NCI-H2081 treated with DMSO at 0.1 percent for 48 hours (cell line): Measurements from ENCODE around the gene CPT1B.
"Not testable (repeated sequence)": the region's sequence is repeated elsewhere in the genome, so short reads cannot be mapped to it uniquely, and the experiment has no call there.

Experiments
- DNase-seq: peaks from one replicate; lab custom pipeline; 2025; lab: John Stamatoyannopoulos, UW

Gene CPT1B

GRCh38 chr22:50545522-50546325 is 32.5 kb downstream of the CPT1B start, which contains the start of gene KLHDC7B:
TSS of gene KLHDC7B (plus strand) at chr22:50545899. CDS start at chr22:50546244, 345 bp downstream.
- DNase-seq = no peak

- DNase-seq = no peak
These were observed 33.4 kb downstream of the CPT1B start for GRCh38 chr22:50544746-50545253.

GRCh38 chr22:50544078-50544745 is 34.0 kb downstream of the CPT1B start:
- no peak for DNase-seq

- DNase-seq = no peak
These were observed 35.8 kb downstream of the CPT1B start for GRCh38 chr22:50542416-50542927.

- not testable (repeated sequence) for DNase-seq
These were observed 36.6 kb downstream of the CPT1B start for GRCh38 chr22:50541667-50542026.

GRCh38 chr22:50540381-50540780 is 37.8 kb downstream of the CPT1B start:
- no peak for DNase-seq

- DNase-seq = no peak
These were observed 40.5 kb downstream of the CPT1B start for GRCh38 chr22:50537765-50538164.

- no peak for DNase-seq
These were observed 42.0 kb downstream of the CPT1B start for GRCh38 chr22:50536226-50536625.

GRCh38 chr22:50535113-50535512 is 43.1 kb downstream of the CPT1B start:
- DNase-seq = no peak

- not testable (repeated sequence) for DNase-seq
These were observed 44.1 kb downstream of the CPT1B start for GRCh38 chr22:50533856-50534711.

GRCh38 chr22:50532824-50533796 is 45.1 kb downstream of the CPT1B start:
- no peak for DNase-seq

GRCh38 chr22:50531962-50532674 is 46.1 kb downstream of the CPT1B start:
- no peak for DNase-seq

GRCh38 chr22:50531546-50531961 is 46.7 kb downstream of the CPT1B start:
- no peak for DNase-seq

- no peak for DNase-seq
These were observed 47.2 kb downstream of the CPT1B start for GRCh38 chr22:50530877-50531545.

GRCh38 chr22:50530580-50530876 is 47.7 kb downstream of the CPT1B start:
- DNase-seq = no peak

GRCh38 chr22:50529897-50530579 is 48.2 kb downstream of the CPT1B start, which contains the start of gene TYMP:
TSS of gene TYMP (minus strand) at chr22:50530012. CDS start at chr22:50529709, 303 bp downstream.
- DNase-seq = no peak

- no peak for DNase-seq
These were observed 48.8 kb downstream of the CPT1B start for GRCh38 chr22:50529416-50529896.

GRCh38 chr22:50528682-50529415 is 49.4 kb downstream of the CPT1B start:
- no peak for DNase-seq
